LNCaP clone FGC (cell line): ENCODE measurements around the gene PIK3IP1.
A peak's percentile ranks its signal among the peaks of the same experiment; 100 is the strongest.

Experiments
- DNase-seq: peaks from one replicate; pipeline ENCODE4 v3.0.0-alpha.2; 2011; ENCODE audit warnings: low read depth
- H3K4me3 ChIP-seq: 2 replicates; pipeline ENCODE4 v1.5.1; 2011; ENCODE audit warnings: mild to moderate bottlenecking, low read depth, low read length, control low read depth
- TF ChIP-seq, protein P1 (sequence below): IDR thresholded peaks from 2 replicates; pipeline ENCODE4 v1.5.1; 2012; ENCODE audit warnings: mild to moderate bottlenecking; ENCODE audit not compliant: control insufficient read depth, insufficient read depth; ENCODE audit errors: extremely low read depth

The PIK3IP1 gene

DNA sequence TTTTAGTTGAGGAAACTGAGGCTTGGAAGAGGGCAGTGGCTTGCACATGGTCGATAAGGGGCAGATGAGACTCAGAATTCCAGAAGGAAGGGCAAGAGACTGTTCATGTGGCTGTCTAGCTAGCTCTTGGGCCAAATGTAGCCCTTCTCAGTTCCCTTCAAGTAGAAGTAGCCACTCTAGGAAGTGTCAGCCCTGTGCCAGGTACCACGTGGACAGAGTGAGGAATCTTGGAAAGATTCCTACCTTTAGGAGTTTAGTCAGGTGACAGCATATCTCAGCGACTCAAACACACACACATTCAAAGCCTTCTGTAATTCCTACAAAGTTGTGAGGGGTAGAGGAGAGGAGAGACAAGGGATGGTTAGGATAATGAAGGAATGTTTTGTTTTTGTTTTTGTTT, 18.3 kb downstream of the PIK3IP1 start:
- TF ChIP-seq, protein P1, sequence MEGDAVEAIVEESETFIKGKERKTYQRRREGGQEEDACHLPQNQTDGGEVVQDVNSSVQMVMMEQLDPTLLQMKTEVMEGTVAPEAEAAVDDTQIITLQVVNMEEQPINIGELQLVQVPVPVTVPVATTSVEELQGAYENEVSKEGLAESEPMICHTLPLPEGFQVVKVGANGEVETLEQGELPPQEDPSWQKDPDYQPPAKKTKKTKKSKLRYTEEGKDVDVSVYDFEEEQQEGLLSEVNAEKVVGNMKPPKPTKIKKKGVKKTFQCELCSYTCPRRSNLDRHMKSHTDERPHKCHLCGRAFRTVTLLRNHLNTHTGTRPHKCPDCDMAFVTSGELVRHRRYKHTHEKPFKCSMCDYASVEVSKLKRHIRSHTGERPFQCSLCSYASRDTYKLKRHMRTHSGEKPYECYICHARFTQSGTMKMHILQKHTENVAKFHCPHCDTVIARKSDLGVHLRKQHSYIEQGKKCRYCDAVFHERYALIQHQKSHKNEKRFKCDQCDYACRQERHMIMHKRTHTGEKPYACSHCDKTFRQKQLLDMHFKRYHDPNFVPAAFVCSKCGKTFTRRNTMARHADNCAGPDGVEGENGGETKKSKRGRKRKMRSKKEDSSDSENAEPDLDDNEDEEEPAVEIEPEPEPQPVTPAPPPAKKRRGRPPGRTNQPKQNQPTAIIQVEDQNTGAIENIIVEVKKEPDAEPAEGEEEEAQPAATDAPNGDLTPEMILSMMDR, result no peak
- peak; percentile 37 for DNase-seq
- no peak overlapping the region for H3K4me3 ChIP-seq

DNA sequence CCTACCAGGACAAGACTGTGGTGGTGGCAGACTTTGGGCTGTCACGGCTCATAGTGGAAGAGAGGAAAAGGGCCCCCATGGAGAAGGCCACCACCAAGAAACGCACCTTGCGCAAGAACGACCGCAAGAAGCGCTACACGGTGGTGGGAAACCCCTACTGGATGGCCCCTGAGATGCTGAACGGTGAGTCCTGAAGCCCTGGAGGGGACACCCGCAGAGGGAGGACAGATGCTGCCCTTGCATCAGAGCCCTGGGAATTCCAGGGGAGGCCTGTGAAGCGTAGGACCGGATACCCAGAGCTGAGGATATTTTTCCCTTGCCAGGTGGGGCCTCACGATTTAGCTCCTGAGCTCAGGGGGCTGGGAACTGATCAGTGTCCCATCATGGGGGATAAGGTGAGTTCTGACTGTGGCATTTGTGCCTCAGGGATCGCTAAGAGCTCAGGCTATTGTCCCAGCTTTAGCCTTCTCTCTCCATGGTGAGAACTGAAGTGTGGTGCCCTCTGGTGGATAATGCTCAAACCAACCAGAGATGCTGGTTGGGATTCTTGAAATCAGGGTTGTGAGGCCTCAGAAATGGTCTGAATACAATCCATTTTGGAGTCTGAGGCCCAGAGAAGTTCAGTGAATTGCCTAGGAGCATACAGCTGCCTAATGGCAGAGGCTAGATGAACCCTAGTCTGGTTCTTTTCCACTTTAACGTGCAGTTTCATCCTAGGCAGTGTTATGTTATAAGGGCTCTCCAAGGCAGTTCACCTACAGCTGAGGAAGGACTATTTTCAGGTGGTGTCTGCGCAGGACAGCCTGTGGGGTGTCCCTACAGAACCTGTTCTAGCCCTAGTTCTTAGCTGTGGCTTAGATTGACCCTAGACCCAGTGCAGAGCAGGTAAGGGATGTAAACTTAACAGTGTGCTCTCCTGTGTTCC, 19.5 kb downstream of the PIK3IP1 start:
- no peak for DNase-seq
- TF ChIP-seq, protein P1, result peak; percentile 76
- H3K4me3 ChIP-seq, result no peak overlapping the region

DNA sequence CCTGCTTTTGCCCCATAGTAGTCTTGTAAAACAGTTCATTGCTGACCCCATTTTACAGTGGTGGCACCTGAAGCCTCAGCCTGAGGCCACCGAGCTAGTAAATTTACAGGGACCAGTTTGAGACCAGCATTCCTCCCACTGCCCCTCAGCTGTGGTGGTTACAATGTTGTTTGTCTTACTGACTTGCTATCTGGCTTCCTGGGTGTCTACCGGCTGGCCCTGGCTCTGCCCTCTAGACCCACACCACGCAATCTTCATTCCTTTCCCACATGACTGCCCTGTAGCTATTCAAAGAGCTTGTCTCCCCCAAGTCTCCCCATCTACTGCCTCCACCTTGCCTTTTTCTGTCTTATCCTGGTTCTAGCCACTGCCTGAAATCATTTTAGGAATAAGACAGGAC, 20.8 kb downstream of the PIK3IP1 start:
- TF ChIP-seq, protein P1, result no peak
- no peak for DNase-seq
- no peak overlapping the region for H3K4me3 ChIP-seq

DNA sequence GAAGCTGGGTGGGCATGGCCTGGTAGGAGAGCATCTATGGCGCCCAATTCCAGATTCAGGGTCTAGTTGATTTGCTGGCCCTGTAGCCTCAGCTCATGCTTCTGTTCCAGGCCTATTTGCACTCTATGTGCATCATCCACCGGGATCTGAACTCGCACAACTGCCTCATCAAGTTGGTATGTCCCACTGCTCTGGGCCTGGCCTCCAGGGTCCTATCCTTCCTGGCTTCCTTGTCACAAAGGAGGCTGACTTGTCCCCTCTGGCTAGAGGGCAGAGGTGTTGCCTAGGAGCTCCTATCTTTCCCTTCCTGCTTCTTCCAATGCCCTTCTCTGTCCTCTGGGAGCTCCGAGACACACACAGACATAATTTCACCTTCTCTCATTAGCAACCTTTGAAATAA, 21.3 kb downstream of the PIK3IP1 start:
- TF ChIP-seq, protein P1, result no peak

DNA sequence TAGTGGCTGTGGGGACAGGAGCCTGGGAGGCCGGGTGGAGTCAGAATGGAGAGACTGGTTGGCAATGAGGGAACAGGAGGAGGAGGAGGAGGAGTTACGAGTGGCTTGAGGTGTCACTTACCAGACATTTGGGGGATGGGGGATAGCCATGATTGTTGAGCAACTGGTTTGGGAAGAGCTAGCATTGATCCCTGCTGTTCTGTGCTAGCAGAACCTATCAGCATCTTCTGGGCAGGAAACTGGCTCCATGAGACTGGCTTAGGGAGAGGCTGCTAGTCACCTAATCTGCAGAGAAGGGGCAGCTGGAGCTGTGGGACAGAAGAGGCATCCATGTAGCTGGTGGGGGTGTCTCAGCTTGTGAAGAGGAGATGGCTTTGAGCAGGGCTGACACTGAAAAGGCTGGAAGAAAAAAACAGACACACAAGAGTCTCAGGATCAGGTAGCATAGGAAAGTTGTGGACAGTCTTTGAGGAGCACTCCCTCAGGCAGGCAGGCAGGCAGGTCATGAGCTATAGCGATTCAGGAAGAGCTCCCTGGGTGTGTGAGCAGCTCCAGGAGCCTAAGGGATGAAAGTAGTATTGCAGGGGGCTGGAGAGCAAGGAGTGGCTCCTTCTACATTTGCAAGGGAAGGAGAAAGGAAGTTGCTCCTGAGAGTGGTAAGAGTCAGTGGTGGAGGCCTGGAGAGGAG, 22.3 kb downstream of the PIK3IP1 start:
- no peak overlapping the region for H3K4me3 ChIP-seq
- TF ChIP-seq, protein P1, result no peak

More for the DNA sequence above, 21.3 kb downstream of the PIK3IP1 start:
- no peak for DNase-seq
- H3K4me3 ChIP-seq, result no peak overlapping the region

DNA sequence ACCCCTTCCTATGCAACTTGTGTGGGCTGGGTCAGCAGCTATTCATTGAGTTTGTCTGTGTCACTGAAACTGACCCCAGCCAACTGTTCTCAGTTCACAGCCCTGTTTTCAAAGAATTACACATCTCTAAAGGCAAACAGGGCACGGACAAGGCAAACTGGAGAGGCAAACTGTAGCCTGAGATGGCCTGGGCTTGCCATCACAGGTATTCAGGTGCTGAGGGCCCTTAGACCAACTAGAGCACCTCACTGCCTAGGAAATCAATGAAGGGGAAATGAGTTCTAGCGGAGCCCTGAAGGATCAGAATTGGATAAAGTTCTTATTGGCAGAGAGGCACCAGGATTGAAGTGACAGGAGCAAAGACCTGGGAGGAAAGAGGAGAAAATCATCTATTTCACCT, 24.0 kb downstream of the PIK3IP1 start:
- no peak for DNase-seq
- TF ChIP-seq, protein P1, result no peak

More for the DNA sequence above, 22.3 kb downstream of the PIK3IP1 start:
- DNase-seq, result no peak

More for the DNA sequence above, 24.0 kb downstream of the PIK3IP1 start:
- H3K4me3 ChIP-seq, result no peak overlapping the region
